B cell (primary cell): ENCODE results near the gene RASA3. TPM values are rescaled to one million over a fixed set of nuclear protein-coding genes. Genes with fewer than 3 reads are reported as not detected.

Experiments
- ATAC-seq: fragments of 200-7000 bp; cut with Tn5 transposase; one replicate; pipeline ENCODE4 v1.10.0; 2021; ENCODE audit warnings: low read depth, mild to moderate bottlenecking, moderate number of reproducible peaks, moderate library complexity
- CTCF ChIA-PET: fragments of 350-600 bp; sonication (Branson Sonifier 250); formaldehyde crosslinking; loops from one replicate; lab custom pipeline; 2021; ENCODE audit warnings: antibody characterized with exemption, inconsistent platforms; lab: Charles Lee
- POLR2A ChIA-PET: fragments of 350-600 bp; sonication (Branson Sonifier 250); formaldehyde crosslinking; loops from one replicate; lab custom pipeline; 2021; ENCODE audit warnings: antibody characterized with exemption; lab: Charles Lee
- DNase-seq: peaks from one replicate; pipeline ENCODE4 v3.0.0; 2013
- H2AFZ ChIP-seq: 2 replicates; pipeline ENCODE4 v1.6.1; 2012; ENCODE audit warnings: mild to moderate bottlenecking, low read depth, low read length; ENCODE audit not compliant: insufficient read depth, poor library complexity, severe bottlenecking
- H3K27ac ChIP-seq, 2 donors: 1 replicate in 1 of 2; 2 replicates in 1 of 2; pipeline ENCODE4 v1.5.1; 2012 to 2013; ENCODE audit warnings: low read length in 2 of 2, mild to moderate bottlenecking in 2 of 2, moderate library complexity in 1 of 2
- H3K27me3 ChIP-seq, 4 experiments: fragments of 200-600 bp in 1 of 4; sonication (generic) in 1 of 4; replicated peaks in 1 of 4; 1 replicate in 2 of 4; 2 replicates in 2 of 4; pipeline versions ENCODE4 v1.6.1 to v1.7.0; 2013 to 2016; ENCODE audit warnings: low read length in 3 of 4, mild to moderate bottlenecking in 2 of 4, mixed read lengths in 1 of 4, moderate library complexity in 1 of 4; ENCODE audit not compliant: insufficient read depth in 4 of 4, control insufficient read depth in 3 of 4; ENCODE audit errors: control extremely low read depth in 1 of 4
- H3K36me3 ChIP-seq, 2 experiments: replicated peaks in 1 of 2; 1 replicate in 1 of 2; 2 replicates in 1 of 2; pipeline versions ENCODE4 v1.6.1 to v1.7.1; 2013; ENCODE audit warnings: low read length in 1 of 2; ENCODE audit not compliant: insufficient read depth in 2 of 2, control insufficient read depth in 1 of 2; ENCODE audit errors: control extremely low read depth in 1 of 2, extremely low read depth in 1 of 2
- H3K4me1 ChIP-seq, 2 donors: fragments of 200-600 bp in 1 of 2; sonication (generic) in 1 of 2; 1 replicate in 1 of 2; 2 replicates in 1 of 2; pipeline versions ENCODE4 v1.5.1 to v1.6.1; 2013 to 2017; ENCODE audit warnings: low read length in 2 of 2; ENCODE audit not compliant: control insufficient read depth in 2 of 2, insufficient read depth in 2 of 2
- H3K4me2 ChIP-seq: replicated peaks from 2 replicates; pipeline ENCODE3; 2012; ENCODE audit warnings: mild to moderate bottlenecking, low read depth, low read length; ENCODE audit not compliant: poor library complexity, severe bottlenecking
- H3K4me3 ChIP-seq, 5 experiments: fragments of 200-600 bp in 1 of 5; sonication (generic) in 1 of 5; 1 replicate in 3 of 5; 2 replicates in 2 of 5; pipeline versions ENCODE4 v1.5.1 to v1.7.0; 2011 to 2016; ENCODE audit warnings: low read length in 4 of 5, mild to moderate bottlenecking in 4 of 5, low read depth in 2 of 5, control low read depth in 1 of 5, moderate library complexity in 1 of 5; ENCODE audit not compliant: insufficient read depth in 1 of 5; ENCODE audit errors: control extremely low read depth in 1 of 5, extremely low read depth in 1 of 5
- H3K79me2 ChIP-seq: fragments of 200-600 bp; sonication (generic); one replicate; pipeline ENCODE4 v1.6.0; 2016; ENCODE audit warnings: low read length; ENCODE audit not compliant: control insufficient read depth, insufficient read depth
- H3K9ac ChIP-seq: fragments of 200-600 bp; sonication (generic); 2 replicates; pipeline ENCODE4 v1.6.1; 2017; ENCODE audit warnings: mild to moderate bottlenecking, low read length, moderate library complexity
- H3K9me3 ChIP-seq, 3 donors: one replicate each; pipeline versions ENCODE4 v1.6.1 to v1.7.1; 2013; ENCODE audit warnings: low read length in 2 of 3; ENCODE audit not compliant: control insufficient read depth in 2 of 3, insufficient read depth in 1 of 3; ENCODE audit errors: control extremely low read depth in 1 of 3
- H4K20me1 ChIP-seq: 2 replicates; pipeline ENCODE4 v1.6.0; 2012; ENCODE audit warnings: mild to moderate bottlenecking, low read length; ENCODE audit not compliant: insufficient read depth, control insufficient read depth, poor library complexity, severe bottlenecking
- H3K27ac Mint-ChIP-seq: one replicate; pipeline ENCODE4 v1.8.0; 2021; ENCODE audit warnings: mixed read lengths
- H3K27me3 Mint-ChIP-seq: one replicate; pipeline ENCODE4 v1.8.0; 2021; ENCODE audit warnings: mixed read lengths
- H3K4me1 Mint-ChIP-seq: one replicate; pipeline ENCODE4 v1.8.0; 2021; ENCODE audit warnings: mixed read lengths
- H3K4me3 Mint-ChIP-seq: one replicate; pipeline ENCODE4 v1.8.0; 2021; ENCODE audit warnings: mixed read lengths
- H3K9me3 Mint-ChIP-seq: one replicate; pipeline ENCODE4 v1.8.0; 2022; ENCODE audit warnings: mixed read lengths; ENCODE audit not compliant: insufficient read depth
- CTCF ChIP-seq: fragments of 200-600 bp; IDR thresholded peaks from one replicate; pipeline ENCODE4 v1.8.0; 2022; ENCODE audit warnings: antibody characterized with exemption, mild to moderate bottlenecking
- EZH2 ChIP-seq: IDR thresholded peaks from 2 replicates; pipeline ENCODE4 v1.6.1; 2012; ENCODE audit warnings: borderline replicate concordance, low read depth, mild to moderate bottlenecking, moderate library complexity, low read length; ENCODE audit not compliant: insufficient read depth, poor library complexity, severe bottlenecking
- WGBS: methylation state at CpG from one replicate; pipeline ENCODE4 v1.1.5; 2013; ENCODE audit warnings: missing lambda C conversion rate; ENCODE audit not compliant: insufficient coverage; 5-methylcytosine and 5-hydroxymethylcytosine counted together
- intact Hi-C: fragments of 100-400 bp; cut with micrococcal nuclease; formaldehyde crosslinking; loops from one replicate; pipeline ENCODE4 v1.10.0; 2022
- polyA plus RNA-seq: library from polyadenylated mRNA; depleted of rRNA; stranded (reverse); fragments of >200 nt; gene quantifications from 2 replicates; pipeline ENCODE4 v1.2.3, GENCODE V29; 2012
- total RNA-seq, 2 donors: library from RNA; stranded (reverse); fragments of 120-200 nt in 1 of 2; gene quantifications; 1 replicate in 1 of 2; 2 replicates in 1 of 2; pipeline versions ENCODE4 v1.2.3 to v1.2.4, GENCODE V29; 2013 to 2022

The RASA3 gene
- total and polyA plus RNA-seq, 2 donors (not counting 1 experiment from before 2014, with no cell fraction given), result 54.2 to 87.4 TPM

GRCh38 chr13:114008964-114009589 lies 123.3 kb downstream of the RASA3 start:
- 94% methylated on average over 32 of the region's 33 CpGs for WGBS
- DNase-seq, result no peak
- no peak for ATAC-seq
- H3K79me2 ChIP-seq, result no peaks in the 10 kb centered on the region
- no peak overlapping the region for H3K27ac Mint-ChIP-seq
- no peaks in the 10 kb centered on the region for H3K4me1 Mint-ChIP-seq
- no peak overlapping the region for H3K4me2 ChIP-seq
- no peak overlapping the region for H3K9ac ChIP-seq
- H3K36me3 ChIP-seq, result peaks cover 0 to 56% of the 10 kb centered on the region in 2 experiments
- no peaks in the 10 kb centered on the region for H3K27me3 ChIP-seq
- H2AFZ ChIP-seq, result no peak overlapping the region
- TF ChIP-seq EZH2 (no peak), CTCF (no peak)
- ChIA-PET POLR2A (no interaction called here), CTCF (no interaction called here)
- no peaks in the 10 kb centered on the region for H3K9me3 Mint-ChIP-seq
- no peaks in the 10 kb centered on the region for H3K4me1 ChIP-seq
- H3K9me3 ChIP-seq, result no peaks in the 10 kb centered on the region
- H3K4me3 ChIP-seq, result no peak overlapping the region
- no peak overlapping the region for H3K4me3 Mint-ChIP-seq
- H3K27me3 Mint-ChIP-seq, result no peaks in the 10 kb centered on the region
- intact Hi-C loops, result no loop called here
- peaks cover 7% of the 10 kb centered on the region for H4K20me1 ChIP-seq
- no peak overlapping the region for H3K27ac ChIP-seq

DNA sequence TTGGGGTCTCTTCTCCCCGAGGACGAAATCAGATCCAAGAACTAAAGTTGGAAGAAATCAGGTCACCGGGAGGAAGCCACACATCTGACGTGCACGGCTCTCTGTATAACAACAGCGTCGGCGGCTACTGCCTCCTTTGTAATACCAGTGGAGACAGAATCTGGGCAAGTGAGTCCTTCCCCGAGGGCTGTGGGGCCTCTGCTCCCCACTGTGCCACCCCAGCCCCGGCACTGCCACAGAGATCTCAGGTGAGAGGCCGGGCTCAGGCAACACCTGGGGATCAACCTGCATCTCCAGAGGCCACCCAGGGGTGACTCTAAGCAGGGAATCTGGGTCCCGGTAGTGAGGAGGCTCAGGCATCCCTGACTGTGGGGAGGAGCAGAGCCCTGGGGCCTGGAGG lies 124.9 kb downstream of the RASA3 start:
- no peak overlapping the region for H2AFZ ChIP-seq
- CTCF ChIA-PET, result no interaction called here
- Mint-ChIP-seq H3K27me3 (no peaks in the 10 kb centered on the region), H3K4me1 (no peaks in the 10 kb centered on the region), H3K4me3 (no peak overlapping the region), H3K27ac (no peak overlapping the region), H3K9me3 (no peaks in the 10 kb centered on the region)
- intact Hi-C loops, result no loop called here
- no peak overlapping the region for H3K27ac ChIP-seq
- ATAC-seq (no peak), DNase-seq (no peak)
- peaks cover 7% of the 10 kb centered on the region for H4K20me1 ChIP-seq
- no peaks in the 10 kb centered on the region for H3K4me1 ChIP-seq
- TF ChIP-seq EZH2, result no peak
- TF ChIP-seq CTCF, result no peak
- no peaks in the 10 kb centered on the region for H3K79me2 ChIP-seq
- H3K4me2 ChIP-seq, result no peak overlapping the region
- H3K4me3 ChIP-seq, result no peak overlapping the region
- no peak overlapping the region for H3K9ac ChIP-seq
- H3K27me3 ChIP-seq, result no peaks in the 10 kb centered on the region
- peaks cover 0 to 46% of the 10 kb centered on the region in 2 experiments for H3K36me3 ChIP-seq
- POLR2A ChIA-PET, result no interaction called here
- WGBS, result 97% methylated on average over 11 of the region's 12 CpGs
- no peaks in the 10 kb centered on the region for H3K9me3 ChIP-seq
